Loucy (cell line): Measurements from ENCODE around the gene MS4A8.

ENCODE experiments used
- EZH2phosphoT487 ChIP-seq: fragments of 200-600 bp; IDR thresholded peaks from 2 replicates; pipeline ENCODE4 v1.6.1; 2018; ENCODE audit warnings: antibody characterized with exemption, mild to moderate bottlenecking, moderate library complexity, borderline replicate concordance
- TF ChIP-seq, protein P1 (sequence below): fragments of 200-600 bp; sonication (generic); conservative IDR thresholded peaks from 2 replicates; pipeline ENCODE4 v1.5.1; 2014; ENCODE audit warnings: mild to moderate bottlenecking, antibody characterized with exemption, low read length

DNA sequence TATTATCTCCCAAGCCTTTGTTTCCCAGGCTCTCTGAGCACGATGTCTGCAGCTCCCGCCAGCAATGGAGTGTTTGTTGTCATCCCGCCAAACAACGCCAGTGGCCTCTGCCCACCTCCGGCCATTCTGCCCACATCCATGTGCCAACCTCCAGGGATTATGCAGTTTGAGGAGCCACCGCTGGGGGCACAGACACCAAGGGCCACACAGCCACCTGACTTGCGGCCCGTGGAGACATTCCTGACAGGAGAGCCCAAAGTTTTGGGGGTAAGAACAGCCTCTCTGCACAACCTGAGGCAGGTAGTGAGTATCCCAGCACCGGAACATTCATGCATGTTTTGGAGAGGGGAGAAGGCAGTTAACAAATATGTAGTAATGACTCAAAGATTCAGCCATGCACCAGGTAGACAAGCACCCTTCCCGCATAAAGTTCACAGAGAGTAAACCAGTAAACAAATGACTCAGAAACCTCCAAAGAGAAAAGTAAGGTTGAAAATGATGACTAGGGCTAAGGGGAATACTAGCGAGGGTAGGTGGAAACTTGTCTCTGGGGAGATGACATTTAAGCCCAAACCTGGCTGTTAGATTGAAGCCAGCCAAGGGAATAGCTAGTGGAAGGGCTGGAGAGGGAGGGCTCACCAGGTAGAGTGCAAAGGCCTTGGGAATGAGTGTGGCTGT lies 64.4 kb downstream of the MS4A8 start:
- TF ChIP-seq, protein P1, sequence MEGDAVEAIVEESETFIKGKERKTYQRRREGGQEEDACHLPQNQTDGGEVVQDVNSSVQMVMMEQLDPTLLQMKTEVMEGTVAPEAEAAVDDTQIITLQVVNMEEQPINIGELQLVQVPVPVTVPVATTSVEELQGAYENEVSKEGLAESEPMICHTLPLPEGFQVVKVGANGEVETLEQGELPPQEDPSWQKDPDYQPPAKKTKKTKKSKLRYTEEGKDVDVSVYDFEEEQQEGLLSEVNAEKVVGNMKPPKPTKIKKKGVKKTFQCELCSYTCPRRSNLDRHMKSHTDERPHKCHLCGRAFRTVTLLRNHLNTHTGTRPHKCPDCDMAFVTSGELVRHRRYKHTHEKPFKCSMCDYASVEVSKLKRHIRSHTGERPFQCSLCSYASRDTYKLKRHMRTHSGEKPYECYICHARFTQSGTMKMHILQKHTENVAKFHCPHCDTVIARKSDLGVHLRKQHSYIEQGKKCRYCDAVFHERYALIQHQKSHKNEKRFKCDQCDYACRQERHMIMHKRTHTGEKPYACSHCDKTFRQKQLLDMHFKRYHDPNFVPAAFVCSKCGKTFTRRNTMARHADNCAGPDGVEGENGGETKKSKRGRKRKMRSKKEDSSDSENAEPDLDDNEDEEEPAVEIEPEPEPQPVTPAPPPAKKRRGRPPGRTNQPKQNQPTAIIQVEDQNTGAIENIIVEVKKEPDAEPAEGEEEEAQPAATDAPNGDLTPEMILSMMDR, result no peak
- TF ChIP-seq EZH2phosphoT487, result no peak
